Activated B cell treated with CpG ODN at 0.5 μM for 24 hours (primary cell): Measurements from ENCODE around the gene ST7L. TPM values are rescaled to one million over a fixed set of nuclear protein-coding genes. Genes with fewer than 3 reads are reported as not detected.
A peak's percentile ranks its signal among the peaks of the same experiment; 100 is the strongest.

Experiments used
- ATAC-seq: fragments of 200-7000 bp; cut with Tn5 transposase; one replicate; pipeline ENCODE4 v1.10.0; 2021; ENCODE audit warnings: low read depth, mild to moderate bottlenecking, moderate library complexity
- CTCF ChIA-PET: fragments of 350-600 bp; sonication (Branson Sonifier 250); formaldehyde crosslinking; loops from one replicate; lab custom pipeline; 2021; ENCODE audit warnings: antibody characterized with exemption; lab: Charles Lee
- POLR2A ChIA-PET: fragments of 350-600 bp; sonication (Branson Sonifier 250); formaldehyde crosslinking; loops from one replicate; lab custom pipeline; 2021; ENCODE audit warnings: antibody characterized with exemption; lab: Charles Lee
- DNase-seq: peaks from one replicate; pipeline ENCODE4 v3.0.0; 2022
- H3K27ac Mint-ChIP-seq: one replicate; pipeline ENCODE4 v1.8.0; 2020; ENCODE audit warnings: mixed read lengths
- H3K27me3 Mint-ChIP-seq: one replicate; pipeline ENCODE4 v1.8.0; 2021; ENCODE audit warnings: mixed read lengths
- H3K36me3 Mint-ChIP-seq: one replicate; pipeline ENCODE4 v1.8.0; 2021; ENCODE audit warnings: low read depth, mixed read lengths
- H3K4me1 Mint-ChIP-seq: one replicate; pipeline ENCODE4 v1.8.0; 2021; ENCODE audit warnings: mixed read lengths
- H3K4me3 Mint-ChIP-seq: one replicate; pipeline ENCODE4 v1.8.0; 2020; ENCODE audit warnings: mild to moderate bottlenecking, mixed read lengths
- H3K9me3 Mint-ChIP-seq: one replicate; pipeline ENCODE4 v1.8.0; 2020; ENCODE audit warnings: mixed read lengths
- CTCF ChIP-seq: fragments of 200-600 bp; IDR thresholded peaks from one replicate; pipeline ENCODE4 v1.8.0; 2022; ENCODE audit warnings: antibody characterized with exemption, mild to moderate bottlenecking
- intact Hi-C: fragments of 100-400 bp; cut with micrococcal nuclease; formaldehyde crosslinking; loops from one replicate; pipeline ENCODE4 v1.15.1; 2024
- total RNA-seq: library from RNA; stranded (reverse); gene quantifications from 2 replicates; pipeline ENCODE4 v1.2.3, GENCODE V29; 2022

Gene ST7L
- total RNA-seq, 1 donor from 2014 or later = 13.8 TPM

GRCh38 chr1:112507921-112508277 is 111.0 kb downstream of the ST7L start:
- H3K27ac Mint-ChIP-seq = no peak overlapping the region
- no peak for TF ChIP-seq CTCF
- H3K4me1 Mint-ChIP-seq = peaks cover 38% of the 10 kb centered on the region
- ATAC-seq (peak; percentile 56), DNase-seq (peak; percentile 25)
- H3K36me3 Mint-ChIP-seq = no peaks in the 10 kb centered on the region
- peaks cover 14% of the 10 kb centered on the region for H3K27me3 Mint-ChIP-seq
- peak overlapping the region; percentile 79 for H3K4me3 Mint-ChIP-seq
- no peaks in the 10 kb centered on the region for H3K9me3 Mint-ChIP-seq
- ChIA-PET POLR2A (interaction anchor here (1.2 to 1.7 kb wide), 2 partner anchors 42 to 111 kb away, joined by 6 read pairs; partner anchors contain the start of genes CAPZA1 and ST7L), CTCF (no interaction called here)
- intact Hi-C loops = loop anchor here (1.0 to 10.0 kb wide), 2 partner anchors 42 to 167 kb away; partner anchors contain the start of gene MOV10

- no peaks in the 10 kb centered on the region for H3K36me3 Mint-ChIP-seq
- peaks cover 20% of the 10 kb centered on the region for H3K27me3 Mint-ChIP-seq
- DNase-seq = no peak
- TF ChIP-seq CTCF = no peak
- H3K27ac Mint-ChIP-seq = no peak overlapping the region
- ATAC-seq = no peak
- no peaks in the 10 kb centered on the region for H3K9me3 Mint-ChIP-seq
- intact Hi-C loops = loop anchor here (10.0 kb wide), 1 partner anchor 167 kb away; the partner anchor contains the start of gene MOV10
- H3K4me1 Mint-ChIP-seq = peaks cover 43% of the 10 kb centered on the region
- peak overlapping the region; percentile 79 for H3K4me3 Mint-ChIP-seq
- ChIA-PET POLR2A (interaction anchor here (1.7 kb wide), 1 partner anchor 112 kb away, joined by 6 read pairs; the partner anchor contains the start of genes CAPZA1 and ST7L), CTCF (no interaction called here)
These were observed 111.6 kb downstream of the ST7L start for GRCh38 chr1:112507336-112507735.

GRCh38 chr1:112506731-112507130 is 112.2 kb downstream of the ST7L start:
- intact Hi-C loops = loop anchor here (10.0 kb wide), 1 partner anchor 168 kb away; the partner anchor contains the start of gene MOV10
- ATAC-seq (no peak), DNase-seq (no peak)
- TF ChIP-seq CTCF = no peak
- H3K9me3 Mint-ChIP-seq = no peaks in the 10 kb centered on the region
- H3K27me3 Mint-ChIP-seq = peaks cover 23% of the 10 kb centered on the region
- no peaks in the 10 kb centered on the region for H3K36me3 Mint-ChIP-seq
- peak overlapping the region; percentile 30 for H3K4me3 Mint-ChIP-seq
- peaks cover 46% of the 10 kb centered on the region for H3K4me1 Mint-ChIP-seq
- ChIA-PET POLR2A (no interaction called here), CTCF (no interaction called here)
- no peak overlapping the region for H3K27ac Mint-ChIP-seq

GRCh38 chr1:112506306-112506705 is 112.6 kb downstream of the ST7L start:
- Mint-ChIP-seq H3K4me1 (peaks cover 50% of the 10 kb centered on the region), H3K27ac (no peak overlapping the region), H3K27me3 (peaks cover 27% of the 10 kb centered on the region), H3K9me3 (no peaks in the 10 kb centered on the region), H3K4me3 (peak overlapping the region; percentile 11), H3K36me3 (no peaks in the 10 kb centered on the region)
- intact Hi-C loops = loop anchor here (10.0 kb wide), 1 partner anchor 168 kb away; the partner anchor contains the start of gene MOV10
- no peak for TF ChIP-seq CTCF
- ChIA-PET POLR2A (no interaction called here), CTCF (no interaction called here)
- no peak for ATAC-seq
- no peak for DNase-seq

GRCh38 chr1:112505878-112506277 is 113.1 kb downstream of the ST7L start:
- CTCF ChIA-PET = no interaction called here
- H3K4me1 Mint-ChIP-seq = peaks cover 50% of the 10 kb centered on the region
- no peaks in the 10 kb centered on the region for H3K36me3 Mint-ChIP-seq
- no peak for TF ChIP-seq CTCF
- DNase-seq (no peak), ATAC-seq (no peak)
- H3K9me3 Mint-ChIP-seq = no peaks in the 10 kb centered on the region
- no peak overlapping the region for H3K4me3 Mint-ChIP-seq
- peaks cover 30% of the 10 kb centered on the region for H3K27me3 Mint-ChIP-seq
- H3K27ac Mint-ChIP-seq = no peak overlapping the region
- intact Hi-C loops = loop anchor here (10.0 kb wide), 1 partner anchor 169 kb away; the partner anchor contains the start of gene MOV10
- POLR2A ChIA-PET = no interaction called here
